ENCODE data around the gene TRIM34.
"Not testable (repeated sequence)": the region's sequence is repeated elsewhere in the genome, so short reads cannot be mapped to it uniquely, and the experiment has no call there.

The TRIM34 gene

DNA sequence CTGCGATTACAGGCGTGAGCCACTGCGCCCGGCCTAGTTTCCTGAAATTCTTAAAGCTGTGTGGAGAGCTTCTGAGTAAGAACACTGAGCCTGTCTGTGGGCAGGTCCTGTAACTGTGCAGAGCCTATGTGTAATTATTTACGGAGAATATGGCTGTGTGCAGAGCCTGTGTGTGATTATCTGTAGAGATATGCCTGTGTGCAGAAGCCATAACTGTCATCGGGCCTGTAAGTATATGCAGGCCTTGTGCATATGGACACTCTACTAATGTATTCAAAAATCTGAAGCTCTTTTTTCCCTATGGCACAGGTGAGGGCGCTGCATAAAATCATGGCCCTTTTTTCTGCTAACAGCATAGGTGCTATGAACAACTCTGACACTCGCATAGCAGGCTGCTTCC, 44.2 kb upstream of the TRIM34 start, which contains the start of gene OR52B6:
OR52B6 (plus strand) TSS at position 301 of the 400 bp plus-strand sequence; CDS start at position 301, 0 bp downstream.
- Histone ChIP-seq H3K36me3 (replicated peaks; ENCODE audit: insufficient read depth, low read length) (no peaks in the 10 kb centered on the region), H3F3A (ENCODE audit: insufficient read depth, low read length) (no peaks in the 10 kb centered on the region), H3K4me2 (ENCODE audit: low read depth, low read length) (no peak within 1 kb of the TSS), H3K27me3 (replicated peaks; ENCODE audit: insufficient read depth, low read length) (no peaks in the 10 kb centered on the region), H3K4me1 (ENCODE audit: low read length) (no peaks in the 10 kb centered on the region), H3K9me2 (replicated peaks; ENCODE audit: insufficient read depth, low read length) (no peaks in the 10 kb centered on the region), H3K79me2 (ENCODE audit: low read length) (no peaks in the 10 kb centered on the region), H3K9me3 (replicated peaks; ENCODE audit: insufficient read depth, low read length) (no peaks in the 10 kb centered on the region), H3K9ac (ENCODE audit: low read length) (no peak within 1 kb of the TSS), H2AFZ (ENCODE audit: low read length) (no peak within 1 kb of the TSS), H3K4me3 (ENCODE audit: low read length) (no peak within 1 kb of the TSS), H3K27ac (ENCODE audit: low read length) (no peak within 1 kb of the TSS), H4K20me1 (ENCODE audit: insufficient read depth, low read length) (no peaks in the 10 kb centered on the region)
- no peak for DNase-seq
- TF ChIP-seq EZH2 (optimal IDR thresholded peaks at IDR 0.05; ENCODE audit: low read depth, low read length): no peak
- TF ChIP-seq EZH2phosphoT487 (IDR thresholded peaks at IDR 0.05; ENCODE audit: low read length): no peak
- TF ChIP-seq, protein P1, sequence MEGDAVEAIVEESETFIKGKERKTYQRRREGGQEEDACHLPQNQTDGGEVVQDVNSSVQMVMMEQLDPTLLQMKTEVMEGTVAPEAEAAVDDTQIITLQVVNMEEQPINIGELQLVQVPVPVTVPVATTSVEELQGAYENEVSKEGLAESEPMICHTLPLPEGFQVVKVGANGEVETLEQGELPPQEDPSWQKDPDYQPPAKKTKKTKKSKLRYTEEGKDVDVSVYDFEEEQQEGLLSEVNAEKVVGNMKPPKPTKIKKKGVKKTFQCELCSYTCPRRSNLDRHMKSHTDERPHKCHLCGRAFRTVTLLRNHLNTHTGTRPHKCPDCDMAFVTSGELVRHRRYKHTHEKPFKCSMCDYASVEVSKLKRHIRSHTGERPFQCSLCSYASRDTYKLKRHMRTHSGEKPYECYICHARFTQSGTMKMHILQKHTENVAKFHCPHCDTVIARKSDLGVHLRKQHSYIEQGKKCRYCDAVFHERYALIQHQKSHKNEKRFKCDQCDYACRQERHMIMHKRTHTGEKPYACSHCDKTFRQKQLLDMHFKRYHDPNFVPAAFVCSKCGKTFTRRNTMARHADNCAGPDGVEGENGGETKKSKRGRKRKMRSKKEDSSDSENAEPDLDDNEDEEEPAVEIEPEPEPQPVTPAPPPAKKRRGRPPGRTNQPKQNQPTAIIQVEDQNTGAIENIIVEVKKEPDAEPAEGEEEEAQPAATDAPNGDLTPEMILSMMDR (IDR thresholded peaks at IDR 0.05; ENCODE audit: low read length): no peak

DNA sequence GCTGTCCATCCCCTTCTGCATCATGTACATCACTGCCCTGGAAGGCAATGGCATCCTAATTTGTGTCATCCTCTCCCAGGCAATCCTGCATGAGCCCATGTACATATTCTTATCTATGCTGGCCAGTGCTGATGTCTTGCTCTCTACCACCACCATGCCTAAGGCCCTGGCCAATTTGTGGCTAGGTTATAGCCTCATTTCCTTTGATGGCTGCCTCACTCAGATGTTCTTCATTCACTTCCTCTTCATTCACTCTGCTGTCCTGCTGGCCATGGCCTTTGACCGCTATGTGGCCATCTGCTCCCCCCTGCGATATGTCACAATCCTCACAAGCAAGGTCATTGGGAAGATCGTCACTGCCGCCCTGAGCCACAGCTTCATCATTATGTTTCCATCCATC, 43.8 kb upstream of the TRIM34 start:
- H3K9me2 ChIP-seq (replicated peaks; ENCODE audit: insufficient read depth, low read length): no peaks in the 10 kb centered on the region

DNA sequence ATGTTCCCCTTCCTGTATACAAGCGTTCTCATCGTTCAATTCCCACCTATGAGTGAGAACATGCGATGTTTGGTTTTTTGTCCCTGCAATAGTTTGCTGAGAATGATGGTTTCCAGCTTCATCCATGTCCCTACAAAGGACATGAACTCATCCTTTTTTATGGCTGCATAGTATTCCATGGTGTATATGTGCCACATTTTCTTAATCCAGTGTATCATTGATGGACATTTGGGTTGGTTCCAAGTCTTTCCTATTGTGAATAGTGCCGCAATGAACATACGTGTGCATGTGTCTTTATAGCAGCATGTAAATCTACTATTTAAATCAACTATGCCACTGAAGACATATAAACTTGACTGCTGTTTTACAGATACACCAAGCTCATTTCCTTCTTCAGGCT, 40.3 kb upstream of the TRIM34 start:
- not testable (repeated sequence) for H3K27me3 ChIP-seq (replicated peaks; ENCODE audit: insufficient read depth, low read length); H3K4me1 ChIP-seq (ENCODE audit: low read length); H2AFZ ChIP-seq (ENCODE audit: low read length); H3K27ac ChIP-seq (ENCODE audit: low read length); H3K4me2 ChIP-seq (ENCODE audit: low read depth, low read length); DNase-seq; H3K4me3 ChIP-seq (ENCODE audit: low read length); H4K20me1 ChIP-seq (ENCODE audit: insufficient read depth, low read length); H3K9ac ChIP-seq (ENCODE audit: low read length); H3F3A ChIP-seq (ENCODE audit: insufficient read depth, low read length); H3K9me2 ChIP-seq (replicated peaks; ENCODE audit: insufficient read depth, low read length); H3K79me2 ChIP-seq (ENCODE audit: low read length); H3K36me3 ChIP-seq (replicated peaks; ENCODE audit: insufficient read depth, low read length); H3K9me3 ChIP-seq (replicated peaks; ENCODE audit: insufficient read depth, low read length)

More for the DNA sequence above, 43.8 kb upstream of the TRIM34 start:
- Histone ChIP-seq H4K20me1 (ENCODE audit: insufficient read depth, low read length) (no peaks in the 10 kb centered on the region), H3K27ac (ENCODE audit: low read length) (no peak overlapping the region), H3K4me2 (ENCODE audit: low read depth, low read length) (no peak overlapping the region), H3K36me3 (replicated peaks; ENCODE audit: insufficient read depth, low read length) (no peaks in the 10 kb centered on the region), H3K27me3 (replicated peaks; ENCODE audit: insufficient read depth, low read length) (no peaks in the 10 kb centered on the region), H3K9me3 (replicated peaks; ENCODE audit: insufficient read depth, low read length) (no peaks in the 10 kb centered on the region), H3K4me3 (ENCODE audit: low read length) (no peak overlapping the region), H3K9ac (ENCODE audit: low read length) (no peak overlapping the region), H2AFZ (ENCODE audit: low read length) (no peak overlapping the region), H3K79me2 (ENCODE audit: low read length) (no peaks in the 10 kb centered on the region), H3K4me1 (ENCODE audit: low read length) (no peaks in the 10 kb centered on the region), H3F3A (ENCODE audit: insufficient read depth, low read length) (no peaks in the 10 kb centered on the region)
- no peak for DNase-seq
- TF ChIP-seq EZH2 (optimal IDR thresholded peaks at IDR 0.05; ENCODE audit: low read depth, low read length) (no peak), EZH2phosphoT487 (IDR thresholded peaks at IDR 0.05; ENCODE audit: low read length) (no peak)
- TF ChIP-seq, protein P1 (IDR thresholded peaks at IDR 0.05; ENCODE audit: low read length): no peak

DNA sequence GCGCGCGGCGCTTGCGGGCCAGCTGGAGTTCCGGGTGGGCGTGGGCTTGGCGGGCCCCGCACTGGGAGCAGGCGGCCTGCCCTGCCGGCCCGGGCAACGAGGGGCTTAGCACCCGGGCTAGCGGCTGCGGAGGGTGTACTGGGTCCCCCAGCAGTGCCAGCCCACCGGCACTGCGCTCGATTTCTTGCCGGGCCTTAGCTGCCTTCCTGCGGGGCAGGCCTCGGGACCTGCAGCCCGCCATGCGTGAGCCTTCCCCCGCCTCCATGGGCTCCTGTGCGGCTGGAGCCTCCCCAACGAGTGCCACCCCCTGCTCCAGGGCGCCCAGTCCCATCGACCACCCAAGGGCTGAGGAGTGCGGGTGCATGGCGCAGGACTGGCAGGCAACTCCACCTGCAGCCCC, 34.9 kb upstream of the TRIM34 start:
- H3K27ac ChIP-seq (ENCODE audit: low read length); H3K27me3 ChIP-seq (replicated peaks; ENCODE audit: insufficient read depth, low read length); H3K4me1 ChIP-seq (ENCODE audit: low read length); H3K9ac ChIP-seq (ENCODE audit: low read length); H3K9me3 ChIP-seq (replicated peaks; ENCODE audit: insufficient read depth, low read length); H4K20me1 ChIP-seq (ENCODE audit: insufficient read depth, low read length); DNase-seq; H2AFZ ChIP-seq (ENCODE audit: low read length); H3K9me2 ChIP-seq (replicated peaks; ENCODE audit: insufficient read depth, low read length); H3K36me3 ChIP-seq (replicated peaks; ENCODE audit: insufficient read depth, low read length); H3K4me3 ChIP-seq (ENCODE audit: low read length); H3K79me2 ChIP-seq (ENCODE audit: low read length); H3F3A ChIP-seq (ENCODE audit: insufficient read depth, low read length); H3K4me2 ChIP-seq (ENCODE audit: low read depth, low read length): not testable (repeated sequence)

Measured in MM.1S (cell line).